ENCODE data around the gene RBM38.

The RBM38 gene

GRCh38 chr20:57458400-57459160, 67.4 kb downstream of the RBM38 start:
- DNase-seq, result no peak
